GM21825 (cell line): Measurements from ENCODE around the gene NEUROD2.

Source experiments
- ATAC-seq: cut with Tn5 transposase; IDR thresholded peaks from one replicate; pipeline ENCODE4 v1.9.1; 2021; ENCODE audit warnings: mild to moderate bottlenecking, moderate library complexity; ENCODE audit not compliant: unreplicated experiment

NEUROD2 gene

GRCh38 chr17:39618956-39619785, 11.5 kb upstream of the NEUROD2 start:
- no peak for ATAC-seq

GRCh38 chr17:39618246-39618913, 10.7 kb upstream of the NEUROD2 start:
- ATAC-seq: no peak

- no peak for ATAC-seq
Measured at GRCh38 chr17:39617446-39618245, 9.9 kb upstream of the NEUROD2 start.

- no peak for ATAC-seq
Measured at GRCh38 chr17:39617100-39617445, 9.4 kb upstream of the NEUROD2 start.

- no peak for ATAC-seq
Measured at GRCh38 chr17:39615434-39615833, 7.7 kb upstream of the NEUROD2 start.

- ATAC-seq: no peak
Measured at GRCh38 chr17:39614545-39615157, 6.9 kb upstream of the NEUROD2 start.

GRCh38 chr17:39612935-39613464, 5.3 kb upstream of the NEUROD2 start:
- no peak for ATAC-seq

GRCh38 chr17:39612291-39612894, 4.7 kb upstream of the NEUROD2 start:
- no peak for ATAC-seq

- no peak for ATAC-seq
Measured at GRCh38 chr17:39611401-39612112, 3.8 kb upstream of the NEUROD2 start.

GRCh38 chr17:39609416-39610025, 1.8 kb upstream of the NEUROD2 start:
- ATAC-seq: no peak

GRCh38 chr17:39608142-39608981, 642 bp upstream of the NEUROD2 start:
- ATAC-seq: no peak

- no peak for ATAC-seq
Measured at GRCh38 chr17:39607057-39607850, 466 bp downstream of the NEUROD2 start.

GRCh38 chr17:39606434-39607056, 1.2 kb downstream of the NEUROD2 start:
- no peak for ATAC-seq

GRCh38 chr17:39605492-39606433, 2.0 kb downstream of the NEUROD2 start:
- ATAC-seq: no peak

- ATAC-seq: no peak
Measured at GRCh38 chr17:39604911-39605491, 2.7 kb downstream of the NEUROD2 start.
